ENCODE data around the gene PEAR1. TPM values are rescaled to one million over a fixed set of nuclear protein-coding genes. Genes with fewer than 3 reads are reported as not detected.

The PEAR1 gene
- total RNA-seq, 4 donors from 2014 or later = 5.9 to 40.9 (median 8.7) TPM

DNA sequence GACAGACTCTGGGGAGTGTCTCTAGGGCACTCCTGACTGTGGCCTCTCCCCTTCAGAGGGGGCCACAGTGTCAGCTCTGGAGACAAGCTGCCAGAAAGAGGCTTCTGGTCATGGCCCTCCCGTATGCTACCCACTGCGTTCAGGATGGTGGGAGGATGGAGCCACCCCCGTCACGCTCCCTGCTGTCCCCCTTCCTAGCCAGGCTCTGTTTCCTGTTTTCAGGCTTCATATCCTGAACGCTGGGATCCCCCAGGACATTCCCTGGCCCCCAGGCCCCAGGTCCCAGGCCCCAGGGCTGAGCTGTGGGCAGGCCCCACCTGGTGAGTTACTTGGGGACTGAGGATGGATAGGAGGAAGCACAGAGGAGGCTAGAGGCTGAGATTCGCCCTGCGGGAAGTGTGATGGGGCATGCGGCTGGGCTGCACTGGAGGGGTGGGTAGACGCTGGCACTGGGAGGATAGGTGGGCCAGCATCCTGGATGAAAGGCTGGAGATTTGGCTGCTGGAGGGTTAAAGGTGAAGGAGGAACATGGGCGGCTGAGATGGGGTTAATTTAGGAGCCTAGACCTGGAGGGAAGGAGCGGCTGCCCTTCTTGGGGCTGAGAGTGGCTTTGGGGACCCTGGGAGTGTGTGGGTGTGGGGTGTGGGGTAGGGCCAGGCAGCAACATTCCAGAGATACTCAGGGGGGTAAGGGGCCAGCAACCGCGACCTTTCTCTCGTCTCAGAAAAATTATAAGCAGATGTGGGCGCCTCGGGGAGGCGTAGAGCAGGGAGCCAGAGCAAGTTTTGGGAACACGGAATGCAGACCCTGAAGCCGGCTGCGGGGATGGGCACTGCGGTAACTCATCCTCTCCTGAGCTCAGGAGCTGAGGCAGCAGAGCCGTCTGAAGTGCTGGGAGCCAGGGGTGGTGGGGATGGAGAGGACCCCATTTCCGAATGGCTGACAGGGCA lies 8.7 kb downstream of the PEAR1 start:
- no peak for TF ChIP-seq CTCF (IDR thresholded peaks at IDR 0.05; ENCODE audit: low read depth)

DNA sequence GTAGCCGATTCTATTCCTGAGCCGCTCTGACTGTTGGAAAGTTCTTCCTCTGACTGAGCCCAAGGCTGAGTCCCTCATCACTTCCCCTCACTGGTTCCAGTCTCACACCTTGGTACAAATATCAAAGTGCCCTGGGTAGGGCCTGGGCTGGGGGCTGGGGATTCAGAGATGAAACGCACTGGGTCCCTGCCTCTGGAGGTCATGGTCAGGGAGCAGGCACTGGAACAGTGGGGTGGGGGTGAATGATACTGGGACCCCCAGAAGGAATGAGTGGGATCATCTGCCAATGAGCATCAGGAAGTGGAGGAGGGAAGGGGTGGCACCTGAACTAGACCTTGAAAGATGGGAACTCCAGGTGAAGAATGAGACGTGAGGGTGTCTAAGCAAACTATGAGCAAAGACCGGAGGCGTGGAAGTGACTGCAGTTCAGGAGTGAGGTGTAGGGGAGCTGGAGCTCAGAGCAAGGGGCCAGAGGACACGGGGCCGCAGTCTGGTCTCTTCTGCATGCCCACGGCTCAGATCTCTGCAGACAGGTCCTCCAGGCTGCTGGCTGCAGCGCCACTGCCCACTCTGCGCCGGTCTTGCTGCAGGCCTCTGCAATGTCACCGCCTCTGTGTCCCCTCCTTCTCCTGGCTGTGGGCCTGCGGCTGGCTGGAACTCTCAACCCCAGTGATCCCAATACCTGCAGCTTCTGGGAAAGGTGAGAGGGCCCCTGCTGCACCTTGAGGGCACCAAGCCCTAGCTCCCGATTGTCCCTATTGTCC lies 10.0 kb downstream of the PEAR1 start:
- TF ChIP-seq CTCF (IDR thresholded peaks at IDR 0.05; ENCODE audit: low read depth) = no peak

GRCh38 chr1:156904187-156904959 lies 10.9 kb downstream of the PEAR1 start:
- no peak for TF ChIP-seq CTCF (IDR thresholded peaks at IDR 0.05; ENCODE audit: low read depth)

DNA sequence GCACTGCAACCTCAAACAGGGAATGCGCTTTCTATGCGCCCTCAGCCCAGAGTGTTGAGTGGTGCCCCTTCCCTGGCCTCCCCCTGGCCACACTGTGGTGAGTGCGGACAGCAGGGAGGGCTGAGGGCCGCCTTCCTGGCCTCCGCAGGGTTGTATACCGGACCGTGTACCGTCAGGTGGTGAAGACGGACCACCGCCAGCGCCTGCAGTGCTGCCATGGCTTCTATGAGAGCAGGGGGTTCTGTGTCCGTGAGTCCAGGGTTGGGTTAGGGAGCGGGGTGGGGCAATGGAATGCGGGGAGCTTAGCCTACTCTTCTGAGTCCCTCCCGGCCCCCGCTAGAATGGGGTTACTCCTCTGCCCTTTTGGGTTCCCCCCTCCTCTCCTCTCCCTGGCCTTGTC lies 11.7 kb downstream of the PEAR1 start:
- TF ChIP-seq CTCF (IDR thresholded peaks at IDR 0.05; ENCODE audit: low read depth) = no peak

- TF ChIP-seq CTCF (IDR thresholded peaks at IDR 0.05; ENCODE audit: low read depth) = no peak
Measured at GRCh38 chr1:156905651-156906050, 12.1 kb downstream of the PEAR1 start.

GRCh38 chr1:156906206-156906906 lies 12.8 kb downstream of the PEAR1 start:
- TF ChIP-seq CTCF (IDR thresholded peaks at IDR 0.05; ENCODE audit: low read depth) = no peak
